ENCODE measurements around the gene PIAS3.

The PIAS3 gene

GRCh38 chr1:145827966-145828365, 30.9 kb downstream of the PIAS3 start:
- CTCF ChIA-PET: interaction anchor here (13.7 kb wide), 1 partner anchor 19 kb away, joined by 112 read pairs; the partner anchor contains the start of gene NUDT17
- POLR2A ChIA-PET: no interaction called here
- peaks cover 56 to 71% of the 10 kb centered on the region in 2 experiments for H3K36me3 ChIP-seq (ENCODE audit: control insufficient read depth in 2 of 2, insufficient read depth in 1 of 2, low read length in 2 of 2)

More at GRCh38 chr1:145827966-145828365, 30.9 kb downstream of the PIAS3 start:
- Histone ChIP-seq H3K4me3 (ENCODE audit: low read depth, low read length) (no peak overlapping the region), H3K9me3 (ENCODE audit: control insufficient read depth, insufficient read depth, low read depth, low read length) (no peaks in the 10 kb centered on the region), H3K4me1 (ENCODE audit: control insufficient read depth, insufficient read depth, low read length) (no peaks in the 10 kb centered on the region), H3K27ac (ENCODE audit: extremely low read depth, low read depth, low read length) (no peak overlapping the region)
- TF ChIP-seq MZF1 (tag by site-specific recombination; IDR thresholded peaks at IDR 0.05; ENCODE audit: borderline replicate concordance) (no peak), ZEB2 (tag by site-specific recombination; IDR thresholded peaks at IDR 0.05) (no peak), ZNF610 (tag by site-specific recombination; IDR thresholded peaks at IDR 0.05; ENCODE audit: borderline replicate concordance) (no peak), ZNF112 (tag by site-specific recombination; IDR thresholded peaks at IDR 0.05) (no peak), YY1 (tag by site-specific recombination; IDR thresholded peaks at IDR 0.05) (no peak), ZNF558 (tag by site-specific recombination; IDR thresholded peaks at IDR 0.05) (no peak), SETDB1 (IDR thresholded peaks at IDR 0.05; ENCODE audit: insufficient read length, low read length) (no peak), ZNF362 (tag by site-specific recombination; IDR thresholded peaks at IDR 0.05) (no peak), ATF2 (tag by site-specific recombination; IDR thresholded peaks at IDR 0.05; ENCODE audit: low read depth) (no peak), ZBTB8A (tag by site-specific recombination; IDR thresholded peaks at IDR 0.05) (no peak), PRDM2 (tag by site-specific recombination; IDR thresholded peaks at IDR 0.05; ENCODE audit: borderline replicate concordance) (no peak), BCL6B (tag by site-specific recombination; IDR thresholded peaks at IDR 0.05) (no peak), ZNF354C (tag by site-specific recombination; IDR thresholded peaks at IDR 0.05; ENCODE audit: borderline replicate concordance, low read depth) (no peak)

Data from HEK293 (cell line).